ENCODE data around the gene BTNL3. TPM values are rescaled to one million over a fixed set of nuclear protein-coding genes. Genes with fewer than 3 reads are reported as not detected.
A peak's percentile ranks its signal among the peaks of the same experiment; 100 is the strongest.

BTNL3 gene
- total RNA-seq, 1 donor from 2014 or later, result not detected

GRCh38 chr5:181047921-181048320 is 59.3 kb downstream of the BTNL3 start:
- no peak for ATAC-seq

- ATAC-seq, result no peak
These were observed 61.4 kb downstream of the BTNL3 start for GRCh38 chr5:181050016-181050415.

DNA sequence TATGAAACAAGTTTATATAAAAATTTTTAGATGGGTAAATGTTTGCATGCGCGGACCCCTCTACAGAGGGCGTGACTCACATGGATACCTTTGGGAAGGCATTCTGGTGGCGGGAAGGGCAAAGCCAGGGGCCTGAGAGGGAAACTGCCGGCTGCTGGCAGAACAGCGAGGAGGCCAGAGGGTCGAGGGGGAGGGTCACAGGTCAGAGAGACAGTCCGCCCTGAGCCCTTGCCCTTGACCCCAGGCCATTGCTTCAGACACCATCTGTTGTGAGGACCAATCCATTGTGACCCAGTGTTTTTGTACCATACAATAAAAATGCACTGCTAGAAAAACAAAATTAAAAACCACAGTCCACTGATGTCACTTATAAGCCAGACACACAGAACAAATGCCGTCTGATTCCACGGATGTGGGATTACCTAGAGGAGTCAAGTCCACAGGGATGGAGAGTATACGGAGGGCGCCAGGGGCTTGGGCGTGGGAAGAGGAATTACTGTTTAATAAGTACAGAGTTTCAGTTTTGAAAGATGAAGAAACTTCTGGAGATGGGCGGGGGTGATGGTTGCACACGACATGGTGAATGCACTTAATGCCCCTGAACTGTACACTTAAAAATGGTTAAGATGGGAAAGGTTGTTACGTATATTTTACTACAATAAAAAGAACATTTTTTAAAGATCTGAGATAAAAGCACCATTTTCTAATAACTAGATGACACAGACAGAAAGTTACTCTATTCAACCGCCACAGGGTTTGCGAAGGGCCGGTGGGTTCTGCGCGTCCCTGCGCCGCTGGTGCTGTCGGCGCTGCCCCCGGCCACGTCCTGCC is 63.4 kb downstream of the BTNL3 start:
- no peak for ATAC-seq

DNA sequence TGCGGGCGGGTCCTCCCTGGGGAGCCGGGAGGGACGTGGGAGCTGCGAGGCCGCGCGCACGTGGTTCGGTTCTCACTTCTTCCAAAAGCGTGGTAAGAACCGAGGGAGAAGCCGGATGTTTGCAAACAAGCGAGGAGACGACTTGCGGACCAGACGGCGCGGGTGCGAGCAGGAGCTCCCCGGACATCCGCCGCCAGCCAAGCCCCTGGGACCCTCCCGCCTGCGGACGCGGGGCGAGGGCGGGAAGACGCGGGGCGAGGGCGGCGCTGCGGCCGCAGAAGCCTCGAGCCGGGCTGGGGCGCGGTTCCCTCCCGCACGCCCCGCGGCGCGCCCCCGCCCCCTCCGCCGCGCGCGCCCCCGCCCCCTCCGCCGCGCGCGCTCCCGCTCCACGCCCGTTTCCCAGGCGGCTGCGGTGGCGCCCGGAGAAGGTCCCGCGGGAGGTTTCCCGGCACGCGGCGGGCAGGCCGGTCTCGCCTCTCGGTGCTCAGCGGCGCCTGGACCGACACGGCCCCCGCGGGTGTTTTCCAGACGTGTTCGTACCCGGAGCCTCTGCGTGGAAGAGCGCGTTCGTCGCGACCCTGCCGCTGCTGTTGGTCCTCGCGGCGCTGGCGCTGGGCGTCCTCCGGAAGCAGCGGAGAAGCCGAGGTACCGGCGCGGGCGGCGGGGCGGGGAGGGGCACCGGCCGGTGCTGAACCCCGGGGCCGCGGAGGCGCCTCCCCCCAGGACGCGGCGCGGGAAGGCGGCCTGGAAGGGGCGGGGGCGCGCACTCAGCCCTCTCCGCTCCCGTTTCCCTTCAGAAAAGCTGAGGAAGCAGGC is 64.2 kb downstream of the BTNL3 start:
- ATAC-seq, result peak; percentile 14

DNA sequence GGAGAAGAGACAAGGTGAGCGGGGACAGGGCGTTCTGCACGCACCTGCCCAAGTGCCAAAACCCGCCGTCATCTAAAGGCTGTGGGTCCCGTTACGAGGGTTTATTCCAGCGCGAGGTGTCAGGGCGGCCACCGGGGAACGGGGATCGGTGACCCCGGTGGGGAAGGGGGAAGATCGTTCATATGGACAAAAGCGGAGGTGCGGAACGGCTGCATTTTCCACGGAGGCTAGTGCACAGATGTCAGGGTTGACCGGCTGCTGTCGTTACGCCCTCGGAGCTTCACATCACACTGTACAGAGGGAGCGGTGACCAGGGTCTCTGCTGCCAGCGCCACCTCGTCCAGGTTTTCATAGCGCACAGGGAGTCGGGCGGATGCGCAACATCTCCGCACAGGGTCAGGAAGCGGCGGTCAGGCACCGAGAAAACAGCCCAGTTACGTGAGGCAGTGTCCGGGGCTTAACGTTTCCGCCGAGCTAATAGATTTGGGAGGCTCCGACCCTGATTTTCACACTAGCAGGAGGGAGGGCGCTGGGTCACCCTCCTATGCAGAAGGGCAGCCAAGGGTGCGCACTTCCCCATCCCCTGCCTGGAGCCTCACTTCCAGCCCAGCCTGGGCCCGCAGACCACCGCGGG is 65.0 kb downstream of the BTNL3 start:
- peak; percentile 21 for ATAC-seq

DNA sequence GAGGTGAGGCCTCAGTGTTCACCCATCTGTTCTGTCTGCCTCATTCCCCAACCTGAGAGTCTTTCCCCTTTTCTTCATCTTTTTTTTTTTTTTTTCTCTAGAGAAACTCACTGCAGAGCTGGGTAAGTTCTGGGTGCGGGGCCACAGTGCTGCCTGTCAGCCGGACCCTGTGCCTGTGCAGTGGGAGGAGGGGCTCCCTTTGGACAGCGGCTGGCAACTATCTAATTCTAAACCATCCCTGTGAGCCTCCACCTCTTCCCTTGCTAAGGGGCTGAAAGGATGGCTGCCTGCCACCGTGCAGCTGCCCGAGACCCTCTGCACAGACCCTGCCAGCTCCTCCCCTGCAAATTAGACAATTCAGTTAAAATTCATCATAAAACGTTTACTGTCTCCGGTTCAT is 65.5 kb downstream of the BTNL3 start:
- ATAC-seq, result no peak

- ATAC-seq, result no peak
These were observed 66.3 kb downstream of the BTNL3 start for GRCh38 chr5:181054871-181055459.

Other genes starting within 250 kb of the BTNL3 start
- not detected for gene OR2Y1, start 248.8 kb upstream of the BTNL3 start, total RNA-seq
- 64.6 TPM for gene MGAT1, start 186.0 kb upstream of the BTNL3 start, total RNA-seq
- gene ZFP62, start 127.6 kb upstream of the BTNL3 start, total RNA-seq, result 12.9 TPM
- gene BTNL8, start 89.7 kb upstream of the BTNL3 start, total RNA-seq, result not detected
- gene BTNL9, start 51.4 kb downstream of the BTNL3 start, total RNA-seq, result 2.5 TPM
- not detected for gene OR2V1, start 142.3 kb downstream of the BTNL3 start, total RNA-seq
- not detected for gene OR2V2, start 158.7 kb downstream of the BTNL3 start, total RNA-seq
- 36.9 TPM for gene TRIM7, start 216.3 kb downstream of the BTNL3 start, total RNA-seq
- gene TRIM41, start 234.4 kb downstream of the BTNL3 start, total RNA-seq, result 16.4 TPM

All from esophagus mucosa (tissue), 1 donor.